Measurements from ENCODE around the gene CERS6.

CERS6 gene

DNA sequence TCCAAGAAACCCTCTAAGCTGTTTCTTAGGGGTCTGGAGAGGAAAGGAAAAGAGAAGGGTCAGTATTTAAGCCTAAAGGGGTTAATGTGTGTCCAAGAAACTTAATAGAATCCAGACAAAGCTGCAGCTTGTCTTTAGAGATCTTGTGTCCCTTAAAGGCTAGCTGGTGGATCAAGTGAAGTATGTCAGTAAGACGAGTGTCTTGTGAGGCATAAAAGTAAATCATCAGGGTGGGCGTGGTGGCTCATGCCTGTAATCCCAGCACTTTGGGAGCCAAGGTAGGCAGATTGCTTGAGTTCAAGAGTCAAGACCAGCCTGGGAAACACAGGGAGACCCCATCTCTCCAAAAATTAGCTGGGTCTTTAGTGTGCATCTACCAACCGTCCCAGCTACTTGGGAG, 47.8 kb downstream of the CERS6 start:
- DNase-seq, result no peak

GRCh38 chr2:168504323-168504722, 48.3 kb downstream of the CERS6 start:
- DNase-seq, result no peak

- no peak for DNase-seq
These were observed 54.2 kb downstream of the CERS6 start for GRCh38 chr2:168510125-168510756.

GRCh38 chr2:168514692-168515091, 58.6 kb downstream of the CERS6 start:
- DNase-seq, result no peak

GRCh38 chr2:168515502-168515901, 59.4 kb downstream of the CERS6 start:
- no peak for DNase-seq

DNA sequence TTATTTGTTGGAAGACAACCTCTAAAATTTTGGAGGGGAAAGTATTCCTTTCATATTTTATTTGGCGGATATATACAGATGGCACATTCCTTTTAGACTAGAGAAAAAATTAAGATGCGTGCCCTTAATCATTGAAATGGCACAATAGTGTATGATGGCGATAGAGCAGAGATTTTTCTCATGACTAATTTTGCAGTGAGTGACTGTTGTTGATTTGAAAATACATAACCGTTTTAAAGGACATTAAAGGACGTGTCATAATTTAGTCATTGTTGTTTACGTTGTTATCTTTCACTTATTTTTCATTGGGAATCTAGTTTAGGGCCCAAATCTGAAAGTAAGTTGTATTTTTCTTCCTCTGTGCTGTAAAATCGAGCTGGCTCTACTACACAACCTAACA, 61.7 kb downstream of the CERS6 start:
- DNase-seq, result no peak

- no peak for DNase-seq
These were observed 62.5 kb downstream of the CERS6 start for GRCh38 chr2:168518555-168519066.

- no peak for DNase-seq
These were observed 63.6 kb downstream of the CERS6 start for GRCh38 chr2:168519534-168520308.

DNA sequence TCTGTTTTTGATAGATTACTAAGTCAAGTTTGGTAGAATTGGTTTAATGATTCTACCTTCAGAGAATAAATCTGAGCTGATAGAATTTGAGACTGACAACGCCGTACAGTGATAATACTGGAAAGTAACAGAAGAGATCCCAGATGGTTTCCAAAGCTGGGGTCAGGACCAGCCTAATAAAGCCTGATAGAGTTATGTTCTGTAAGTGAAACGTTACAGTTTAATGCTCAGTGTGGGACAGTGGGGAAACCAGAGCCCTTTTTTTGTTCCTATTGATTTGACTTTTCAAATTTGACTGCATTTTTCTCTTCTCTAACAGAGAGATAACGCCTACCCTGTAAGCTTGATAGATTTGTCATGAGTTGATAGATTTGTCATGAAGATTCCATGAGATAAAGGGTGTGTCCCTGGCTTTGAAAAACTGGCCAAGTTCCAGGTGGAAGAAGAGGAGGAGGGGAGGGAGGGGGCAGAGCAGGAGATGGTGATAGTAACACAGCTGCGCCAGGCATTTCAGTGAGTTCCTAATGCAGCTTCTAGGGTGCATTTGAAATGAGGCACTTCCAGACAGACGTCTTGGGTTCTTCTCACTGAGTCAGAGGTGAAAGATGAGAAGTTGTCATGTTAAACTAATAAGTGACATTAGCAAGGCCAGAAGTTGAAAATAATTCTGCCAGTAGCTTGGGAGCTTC, 65.1 kb downstream of the CERS6 start:
- no peak for DNase-seq

- DNase-seq, result no peak
These were observed 66.4 kb downstream of the CERS6 start for GRCh38 chr2:168522446-168522845.

DNA sequence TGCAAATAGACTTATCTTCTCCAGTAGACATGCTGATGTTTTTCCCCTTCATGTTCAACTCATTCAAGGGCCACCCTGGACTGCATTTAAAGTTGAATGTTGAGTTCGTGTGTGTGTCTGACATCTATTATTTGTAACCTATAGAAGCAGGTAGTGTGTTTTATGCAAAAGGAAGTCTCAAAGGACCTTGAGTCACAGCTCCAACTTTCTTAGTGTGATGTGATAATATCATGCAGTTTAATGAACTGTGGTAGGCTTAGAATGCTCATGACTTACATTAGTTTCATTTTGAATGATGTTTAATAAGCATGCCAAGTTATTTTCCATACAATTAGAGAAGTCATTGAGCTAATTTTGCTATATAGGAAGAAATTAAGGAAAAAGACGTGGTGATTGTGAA, 67.9 kb downstream of the CERS6 start:
- no peak for DNase-seq

DNA sequence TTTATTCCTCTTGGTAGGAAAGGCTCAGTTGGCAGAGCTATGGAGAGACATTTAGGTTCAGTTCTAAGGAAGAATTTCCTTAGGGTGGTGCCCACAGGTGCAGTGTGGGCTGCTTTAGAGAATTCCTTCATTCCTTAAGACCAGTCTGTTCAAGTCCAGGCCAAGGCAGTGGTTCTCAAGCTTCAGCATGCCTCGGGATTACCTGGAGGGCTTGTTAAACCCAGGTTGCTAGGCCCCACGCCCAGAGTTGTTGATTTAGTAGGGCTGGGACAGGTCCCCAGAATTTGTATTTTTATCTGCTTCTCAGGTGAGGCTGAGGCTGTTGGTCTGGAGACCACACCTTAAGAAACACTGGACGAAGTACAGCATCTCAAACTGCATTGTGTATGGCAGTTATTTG, 68.9 kb downstream of the CERS6 start:
- DNase-seq, result no peak

- DNase-seq, result no peak
These were observed 69.8 kb downstream of the CERS6 start for GRCh38 chr2:168525716-168526446.

DNA sequence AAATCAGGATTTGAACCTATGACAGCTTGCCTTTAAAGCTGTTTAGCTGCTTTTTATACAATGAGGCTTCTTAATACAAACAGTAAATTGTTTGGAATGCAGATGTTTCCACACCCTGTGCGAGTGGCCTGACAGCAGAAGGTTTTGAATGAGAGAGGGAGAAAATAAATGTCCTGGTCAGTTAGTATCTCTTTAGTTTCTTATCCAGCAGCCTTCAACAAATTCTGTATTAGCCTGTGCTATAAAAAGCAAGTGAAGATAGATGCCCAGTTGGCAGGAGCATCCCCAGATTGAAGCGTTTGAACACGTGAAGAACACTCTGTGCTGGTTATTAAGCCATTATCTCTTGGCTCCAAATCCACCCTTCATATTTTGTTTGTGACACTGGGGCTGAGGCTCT, 70.6 kb downstream of the CERS6 start:
- DNase-seq, result no peak

DNA sequence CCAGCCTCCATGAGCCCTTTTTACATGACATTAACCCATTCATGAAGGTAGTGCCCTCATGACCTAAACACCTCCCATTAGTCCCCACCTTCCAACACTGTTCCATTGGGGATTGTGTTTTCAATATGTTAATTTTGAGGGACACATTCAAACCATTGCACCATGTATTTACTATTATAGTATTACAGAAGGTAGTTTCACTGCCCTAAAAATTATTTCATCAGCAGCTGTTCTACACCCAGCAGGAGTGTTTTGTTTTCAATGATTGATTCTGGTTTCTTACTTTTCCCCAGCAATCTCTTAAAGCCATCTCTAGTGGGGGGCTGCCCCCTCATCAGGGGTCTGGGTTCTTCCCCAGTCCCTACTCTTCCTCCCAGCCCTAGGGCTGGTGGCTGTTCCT, 71.9 kb downstream of the CERS6 start:
- no peak for DNase-seq

- DNase-seq, result no peak
These were observed 72.4 kb downstream of the CERS6 start for GRCh38 chr2:168528469-168528868.

DNA sequence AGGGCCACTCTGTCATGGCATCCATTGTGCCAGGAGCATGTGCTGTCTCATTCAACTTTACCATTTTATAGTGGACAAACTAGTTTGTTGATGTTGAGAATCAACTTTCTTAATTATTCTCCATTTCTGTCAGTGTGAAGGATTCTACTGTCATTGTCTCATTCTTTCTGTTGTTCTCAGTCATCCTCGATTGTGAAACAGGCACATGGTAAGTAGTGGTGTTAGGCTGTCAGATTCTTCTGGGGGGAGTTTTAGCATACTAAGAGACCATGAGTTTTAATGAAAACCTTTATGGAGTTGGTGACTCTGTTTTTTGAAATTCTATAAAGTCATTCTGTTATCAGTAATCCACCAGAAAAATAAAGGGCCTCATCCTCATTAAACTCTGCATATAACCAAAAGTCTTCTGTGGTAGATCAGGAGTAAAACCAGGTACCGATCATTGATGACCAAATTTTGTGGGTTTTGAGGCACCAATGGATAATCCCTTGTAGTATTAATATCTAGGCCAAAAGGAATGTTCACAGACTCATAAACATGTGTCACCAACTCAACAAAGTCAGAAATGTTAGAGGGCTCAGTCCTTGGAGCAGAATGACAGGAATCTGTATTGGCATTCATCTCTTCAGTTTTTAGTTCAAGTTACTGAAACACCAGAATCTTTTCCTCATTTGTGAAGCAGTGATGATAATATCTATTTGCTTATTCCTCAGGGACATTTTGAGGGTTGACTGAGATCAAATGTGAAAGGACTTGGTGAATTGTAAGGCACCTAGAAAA, 73.2 kb downstream of the CERS6 start:
- DNase-seq, result no peak

DNA sequence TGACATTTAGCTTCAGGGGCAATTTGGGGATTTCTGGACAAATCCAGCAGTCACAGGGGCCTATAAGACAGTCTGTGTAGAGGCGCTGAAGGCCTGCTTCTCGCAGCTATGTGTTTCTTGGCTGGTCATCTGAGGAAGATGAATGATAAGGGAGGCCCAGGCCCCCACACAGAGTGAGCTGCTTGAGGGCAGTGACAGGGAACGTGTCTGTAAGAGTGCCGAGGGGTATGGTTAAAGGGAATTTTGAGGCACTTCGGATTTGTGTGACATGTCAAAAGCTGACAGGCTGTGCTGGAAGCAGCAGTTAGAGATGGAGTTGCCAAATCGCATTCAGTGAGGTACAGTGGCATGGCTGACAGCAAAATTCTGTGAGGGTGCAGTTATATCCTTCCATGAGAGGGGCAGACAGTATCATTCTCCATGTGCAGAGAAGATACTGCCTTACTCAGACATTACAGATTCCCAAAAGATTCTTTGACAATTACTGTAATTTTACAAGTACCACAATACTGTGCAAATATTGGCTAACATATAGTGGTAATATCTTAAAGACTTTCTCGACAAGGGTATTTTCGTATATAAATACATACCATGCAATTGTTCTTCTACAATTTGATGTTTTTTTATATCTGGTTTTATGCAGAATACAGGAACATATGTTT, 74.0 kb downstream of the CERS6 start:
- no peak for DNase-seq

GRCh38 chr2:168530982-168531622, 75.0 kb downstream of the CERS6 start:
- no peak for DNase-seq

DNA sequence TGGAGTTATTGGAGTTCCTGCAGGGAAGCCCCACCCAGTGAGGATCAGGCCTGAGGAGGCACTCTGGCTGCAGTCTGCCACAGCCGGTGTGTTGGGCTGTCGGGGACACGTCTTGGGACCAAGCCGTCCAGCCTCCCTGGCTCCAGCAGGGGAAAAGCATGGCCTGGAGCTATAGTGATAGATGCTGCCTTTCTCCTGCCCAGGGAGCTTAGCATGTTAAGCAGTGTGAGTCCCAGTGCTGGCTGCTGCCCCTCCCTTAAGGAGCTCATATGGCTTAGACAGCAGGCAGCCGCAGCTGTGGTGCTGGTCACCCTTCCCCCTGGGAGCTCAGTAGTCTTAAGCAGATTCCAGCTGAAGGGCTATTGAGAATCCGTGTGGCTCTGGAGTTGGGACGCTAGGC, 78.9 kb downstream of the CERS6 start:
- DNase-seq, result no peak

GRCh38 chr2:168536925-168537466, 80.9 kb downstream of the CERS6 start:
- no peak for DNase-seq
